SK-N-SH (cell line): ENCODE measurements around the gene CACNA2D1. TPM values are rescaled to one million over a fixed set of nuclear protein-coding genes. Genes with fewer than 3 reads are reported as not detected.

Experiments used
- CTCF ChIA-PET: fragments of 300-600, 350-600 bp; formaldehyde crosslinking; extraction: SDS; loops from one replicate; lab custom pipeline; 2021; lab: Yijun Ruan, JAX
- POLR2A ChIA-PET: fragments of 350-600 bp; sonication (Branson Sonifier 250); formaldehyde crosslinking; extraction: SDS; loops from one replicate; lab custom pipeline; 2020; ENCODE audit warnings: antibody characterized with exemption, inconsistent platforms; lab: Yijun Ruan, JAX
- DNase-seq: peaks from one replicate; pipeline ENCODE4 v3.0.0; 2012
- H2AFZ ChIP-seq: fragments of 200-600 bp; sonication (generic); 2 replicates; pipeline ENCODE4 v1.8.1; 2016; ENCODE audit warnings: antibody characterized with exemption, mild to moderate bottlenecking, low read depth
- H3F3A ChIP-seq: fragments of 200-600 bp; sonication (generic); replicated peaks from 2 replicates; pipeline ENCODE3; 2016; ENCODE audit warnings: antibody characterized with exemption, mild to moderate bottlenecking; ENCODE audit not compliant: insufficient read depth
- H3K27ac ChIP-seq, 2 experiments: fragments of 200-500 bp in 1 of 2; fragments of 200-600 bp in 1 of 2; sonication (Bioruptor generic) in 1 of 2; sonication (generic), shearing (Covaris generic) in 1 of 2; 2 replicates each; pipeline versions ENCODE4 v1.5.1 to v1.6.1; 2014 to 2016; ENCODE audit warnings: low read depth in 2 of 2, inconsistent platforms in 1 of 2, low read length in 1 of 2, mild to moderate bottlenecking in 1 of 2, mixed read lengths in 1 of 2
- H3K27me3 ChIP-seq: fragments of 200-600 bp; sonication (generic), shearing (Covaris generic); 2 replicates; pipeline ENCODE4 v1.6.1; 2016; ENCODE audit warnings: mixed run types; ENCODE audit not compliant: insufficient read depth
- H3K36me3 ChIP-seq, 2 experiments: fragments of 200-500 bp in 1 of 2; fragments of 200-600 bp in 1 of 2; sonication (Bioruptor generic) in 1 of 2; sonication (generic) in 1 of 2; replicated peaks in 1 of 2; 2 replicates each; pipeline versions ENCODE3 to v1.5.1; 2014 to 2016; ENCODE audit warnings: low read length in 1 of 2, mild to moderate bottlenecking in 1 of 2; ENCODE audit not compliant: insufficient read depth in 2 of 2, control insufficient read depth in 1 of 2
- H3K4me1 ChIP-seq, 2 experiments: fragments of 200-500 bp in 1 of 2; fragments of 200-600 bp in 1 of 2; sonication (Bioruptor generic) in 1 of 2; sonication (generic), shearing (Covaris generic) in 1 of 2; 2 replicates each; pipeline versions ENCODE4 v1.5.1 to v1.6.1; 2014 to 2016; ENCODE audit warnings: low read depth in 1 of 2, low read length in 1 of 2, mixed run types in 1 of 2; ENCODE audit not compliant: insufficient read depth in 2 of 2, control insufficient read depth in 1 of 2
- H3K4me2 ChIP-seq: fragments of 200-600 bp; sonication (generic), shearing (Covaris generic); 2 replicates; pipeline ENCODE4 v1.6.1; 2017; ENCODE audit warnings: mixed run types
- H3K4me3 ChIP-seq, 2 experiments: fragments of 200-500 bp in 1 of 2; fragments of 200-600 bp in 1 of 2; sonication (Bioruptor generic) in 1 of 2; sonication (generic), shearing (Covaris generic) in 1 of 2; 2 replicates each; pipeline versions ENCODE4 v1.5.1 to v1.8.1; 2014 to 2016; ENCODE audit warnings: low read depth in 2 of 2, inconsistent platforms in 1 of 2, low read length in 1 of 2, mild to moderate bottlenecking in 1 of 2, mixed read lengths in 1 of 2, moderate library complexity in 1 of 2
- H3K79me2 ChIP-seq: fragments of 200-600 bp; sonication (generic); 2 replicates; pipeline ENCODE4 v1.8.1; 2017; ENCODE audit warnings: mild to moderate bottlenecking; ENCODE audit not compliant: insufficient read depth
- H3K9ac ChIP-seq: fragments of 200-600 bp; sonication (generic); 2 replicates; pipeline ENCODE4 v1.6.1; 2017; ENCODE audit warnings: mixed run types
- H3K9me2 ChIP-seq: fragments of 200-600 bp; sonication (generic); 2 replicates; pipeline ENCODE4 v1.6.1; 2017; ENCODE audit warnings: mixed run types
- H3K9me3 ChIP-seq: fragments of 200-600 bp; sonication (generic); 2 replicates; pipeline ENCODE4 v1.6.1; 2017; ENCODE audit warnings: mixed run types, mild to moderate bottlenecking, moderate library complexity
- H4K20me1 ChIP-seq: fragments of 200-600 bp; sonication (generic); 2 replicates; pipeline ENCODE4 v1.6.1; 2017; ENCODE audit warnings: mild to moderate bottlenecking, mixed run types; ENCODE audit not compliant: insufficient read depth
- CHD2 ChIP-seq: fragments of 150-350 bp; IDR thresholded peaks from 2 replicates; pipeline ENCODE4 v1.6.1; 2018; ENCODE audit warnings: low read length; ENCODE audit not compliant: partially characterized antibody
- ELF1 ChIP-seq: IDR thresholded peaks from 2 replicates; pipeline ENCODE4 v1.4.0; 2012
- FOXM1 ChIP-seq: IDR thresholded peaks from 2 replicates; pipeline ENCODE4 v1.4.0; 2012; ENCODE audit warnings: low read depth, mild to moderate bottlenecking
- GATA2 ChIP-seq: sonication (generic); formaldehyde crosslinking; IDR thresholded peaks from 2 replicates; pipeline ENCODE4 v1.5.0; 2020; ENCODE audit warnings: mild to moderate bottlenecking, missing genetic modification reagents
- JUND ChIP-seq: IDR thresholded peaks from 2 replicates; pipeline ENCODE4 v1.4.0; 2012
- MEF2A ChIP-seq: IDR thresholded peaks from 2 replicates; pipeline ENCODE4 v1.4.0; 2012; ENCODE audit warnings: low read depth, borderline replicate concordance
- NRF1 ChIP-seq: IDR thresholded peaks from 2 replicates; pipeline ENCODE4 v1.6.1; 2012; ENCODE audit warnings: low read depth, mild to moderate bottlenecking, low read length
- PBX3 ChIP-seq: IDR thresholded peaks from 2 replicates; pipeline ENCODE4; 2012
- RAD21 ChIP-seq: IDR thresholded peaks from 2 replicates; pipeline ENCODE4 v1.6.1; 2012; ENCODE audit warnings: mild to moderate bottlenecking, low read length
- RCOR1 ChIP-seq: fragments of 150-350 bp; IDR thresholded peaks from 2 replicates; pipeline ENCODE4 v1.6.1; 2017; ENCODE audit warnings: antibody characterized with exemption, low read length
- REST ChIP-seq: IDR thresholded peaks from 2 replicates; pipeline ENCODE4 v1.6.1; 2012; ENCODE audit warnings: mild to moderate bottlenecking, low read depth, low read length, moderate library complexity
- RXRA ChIP-seq: IDR thresholded peaks from 2 replicates; pipeline ENCODE4 v1.4.0; 2012; ENCODE audit warnings: low read depth, mild to moderate bottlenecking, borderline replicate concordance
- SIN3A ChIP-seq: IDR thresholded peaks from 2 replicates; pipeline ENCODE4 v1.6.1; 2012; ENCODE audit warnings: low read depth, mild to moderate bottlenecking, low read length, moderate library complexity, borderline replicate concordance
- TAF1 ChIP-seq: IDR thresholded peaks from 2 replicates; pipeline ENCODE4 v1.6.1; 2012; ENCODE audit warnings: low read depth, mild to moderate bottlenecking, low read length, moderate library complexity, borderline replicate concordance
- TCF12 ChIP-seq: IDR thresholded peaks from 2 replicates; pipeline ENCODE4 v1.4.0; 2012
- WGBS: methylation state at CpG from one replicate; pipeline ENCODE4 v1.1.6; 2017; ENCODE audit warnings: low lambda C conversion rate; 5-methylcytosine and 5-hydroxymethylcytosine counted together
- polyA plus RNA-seq, 3 experiments: library from polyadenylated mRNA; depleted of rRNA; stranded (reverse); fragments of >200 nt; gene quantifications; 2 replicates each; pipeline ENCODE4 v1.2.3, GENCODE V29; 2012
- TF ChIP-seq, protein P1 (sequence below): IDR thresholded peaks from 2 replicates; pipeline ENCODE4 v1.4.0; 2012; ENCODE audit warnings: low read depth, borderline replicate concordance

CACNA2D1 gene
- polyA plus RNA-seq, 1 of the 3 experiments (the other 2 are of a cell fraction), result 3.4 TPM

GRCh38 chr7:82114237-82114636 lies 329.3 kb downstream of the CACNA2D1 start:
- Histone ChIP-seq H3K4me3 (no peak overlapping the region), H3K9me3 (no peaks in the 10 kb centered on the region; the same call in 1 of the 2 replicates), H2AFZ (no peak overlapping the region), H3F3A (peaks cover 7% of the 10 kb centered on the region), H3K9me2 (no peaks in the 10 kb centered on the region), H3K36me3 (no peaks in the 10 kb centered on the region), H4K20me1 (no peaks in the 10 kb centered on the region), H3K4me1 (peaks cover 6 to 9% of the 10 kb centered on the region in 2 experiments; a peak in 3 of 4 replicates), H3K4me2 (no peak overlapping the region), H3K27me3 (no peaks in the 10 kb centered on the region), H3K9ac (no peak overlapping the region), H3K27ac (no peak overlapping the region), H3K79me2 (no peaks in the 10 kb centered on the region)
- CTCF ChIA-PET, result interaction anchor here (0.7 kb wide), 1 partner anchor 15 kb away, joined by 3 read pairs; no protein-coding TSS in a partner anchor
- WGBS, result 98% methylated on average over 6 of the region's 6 CpGs
- POLR2A ChIA-PET, result no interaction called here
- TF ChIP-seq GATA2 (CRISPR knock-in tag) (no peak), FOXM1 (no peak), CHD2 (no peak), REST (no peak), RCOR1 (no peak), RXRA (no peak), ELF1 (no peak), NRF1 (no peak)
- DNase-seq, result no peak

DNA sequence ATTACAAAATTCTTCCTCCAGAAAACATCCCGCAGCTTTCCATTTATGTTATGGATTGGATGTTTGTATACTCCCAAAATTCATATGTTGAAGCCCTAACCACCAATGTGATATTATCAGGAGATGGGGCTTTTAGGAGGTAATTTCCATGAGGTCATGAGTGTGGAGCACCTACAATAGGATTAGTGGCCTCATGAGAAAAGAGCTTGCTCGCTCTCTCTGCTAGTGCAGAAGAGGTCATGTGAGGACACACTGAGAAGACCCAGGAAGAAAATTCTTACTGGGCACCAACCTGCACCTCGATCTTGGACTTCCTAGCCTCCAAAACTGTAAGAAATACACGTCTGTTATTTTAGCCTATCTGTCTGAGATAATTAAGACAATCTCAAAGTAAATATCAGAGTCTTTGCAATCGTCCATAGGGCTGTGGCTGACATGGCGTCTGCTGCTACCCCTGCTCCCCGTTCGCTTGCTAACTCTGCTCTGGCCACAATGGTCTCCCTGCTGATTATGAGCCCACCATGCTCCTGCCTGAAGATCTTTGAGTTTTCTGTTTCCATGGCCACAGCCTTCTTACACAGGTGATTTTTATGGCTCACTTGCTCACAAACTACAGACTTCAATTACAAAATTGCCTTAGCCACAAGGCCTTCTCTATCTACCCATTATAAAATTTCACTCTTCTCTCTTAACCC lies 333.3 kb downstream of the CACNA2D1 start:
- H2AFZ ChIP-seq, result no peak overlapping the region
- no peak for DNase-seq
- POLR2A ChIA-PET, result no interaction called here
- peak overlapping the region in 1 of 2 experiments; percentile 79; a peak in 2 of 4 replicates for H3K27ac ChIP-seq
- H3K9ac ChIP-seq, result no peak overlapping the region
- CTCF ChIA-PET, result no interaction called here
- peaks cover 21% of the 10 kb centered on the region for H3F3A ChIP-seq
- H3K79me2 ChIP-seq, result no peaks in the 10 kb centered on the region
- no peaks in the 10 kb centered on the region for H3K36me3 ChIP-seq
- H3K4me3 ChIP-seq, result no peak overlapping the region
- H3K4me2 ChIP-seq, result no peak overlapping the region
- peaks cover 0 to 16% of the 10 kb centered on the region in 2 experiments; a peak in 3 of 4 replicates for H3K4me1 ChIP-seq
- H4K20me1 ChIP-seq, result no peaks in the 10 kb centered on the region
- no peaks in the 10 kb centered on the region for H3K27me3 ChIP-seq
- TF ChIP-seq FOXM1, result no peak
- no peak for TF ChIP-seq TAF1
- TF ChIP-seq GATA2 (CRISPR knock-in tag), result no peak
- TF ChIP-seq JUND, result no peak
- no peak for TF ChIP-seq PBX3
- no peak for TF ChIP-seq MEF2A
- TF ChIP-seq RAD21, result no peak
- TF ChIP-seq REST, result no peak
- TF ChIP-seq SIN3A, result no peak
- TF ChIP-seq, protein P1, sequence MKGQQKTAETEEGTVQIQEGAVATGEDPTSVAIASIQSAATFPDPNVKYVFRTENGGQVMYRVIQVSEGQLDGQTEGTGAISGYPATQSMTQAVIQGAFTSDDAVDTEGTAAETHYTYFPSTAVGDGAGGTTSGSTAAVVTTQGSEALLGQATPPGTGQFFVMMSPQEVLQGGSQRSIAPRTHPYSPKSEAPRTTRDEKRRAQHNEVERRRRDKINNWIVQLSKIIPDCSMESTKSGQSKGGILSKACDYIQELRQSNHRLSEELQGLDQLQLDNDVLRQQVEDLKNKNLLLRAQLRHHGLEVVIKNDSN, result no peak
- no peak for TF ChIP-seq TCF12
- H3K9me3 ChIP-seq, result no peaks in the 10 kb centered on the region
- 97% methylated on average over 8 of the region's 8 CpGs for WGBS
- no peaks in the 10 kb centered on the region for H3K9me2 ChIP-seq
